Esophagus squamous epithelium (tissue), 4 donors: ENCODE results near the gene OR2A42.
"Not testable (repeated sequence)": the region's sequence is repeated elsewhere in the genome, so short reads cannot be mapped to it uniquely, and the experiment has no call there.

ENCODE experiments used
- POLR2A ChIP-seq, 4 donors: fragments of 450-650 bp; IDR thresholded peaks; one replicate each; pipeline ENCODE4 v1.6.1; 2017; ENCODE audit warnings: antibody characterized with exemption in 4 of 4, mild to moderate bottlenecking in 4 of 4, moderate library complexity in 3 of 4
- TF ChIP-seq, protein P1 (sequence below), 6 experiments: fragments of 450-650 bp in 4 of 6; fragments of 200-600 bp in 2 of 6; sonication (generic) in 2 of 6; IDR thresholded peaks; one replicate each; pipeline ENCODE4 v1.5.1; 2016 to 2019; ENCODE audit warnings: antibody characterized with exemption in 6 of 6, mild to moderate bottlenecking in 4 of 6, moderate library complexity in 4 of 6

DNA sequence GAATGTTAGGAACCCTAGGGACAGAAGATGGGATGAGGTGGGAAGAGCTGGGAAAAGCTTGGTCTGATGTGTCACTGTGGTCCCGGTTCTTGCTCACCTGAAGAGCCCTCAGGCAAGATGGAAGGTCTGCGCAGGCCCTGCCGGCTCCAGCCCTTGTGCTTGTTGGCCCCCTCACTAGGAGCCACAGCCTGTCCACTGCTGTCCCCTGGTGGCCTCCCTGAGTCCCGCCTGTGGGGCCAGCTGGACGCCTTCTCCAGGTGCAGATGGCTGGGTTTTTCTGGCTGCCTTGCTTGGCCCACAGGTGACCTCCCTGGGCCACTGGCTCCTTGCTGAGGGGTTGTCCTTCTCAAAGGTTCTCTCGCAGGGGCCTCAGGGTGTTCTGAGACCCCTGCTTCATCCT is 44.3 kb upstream of the OR2A42 start:
- TF ChIP-seq, protein P1, sequence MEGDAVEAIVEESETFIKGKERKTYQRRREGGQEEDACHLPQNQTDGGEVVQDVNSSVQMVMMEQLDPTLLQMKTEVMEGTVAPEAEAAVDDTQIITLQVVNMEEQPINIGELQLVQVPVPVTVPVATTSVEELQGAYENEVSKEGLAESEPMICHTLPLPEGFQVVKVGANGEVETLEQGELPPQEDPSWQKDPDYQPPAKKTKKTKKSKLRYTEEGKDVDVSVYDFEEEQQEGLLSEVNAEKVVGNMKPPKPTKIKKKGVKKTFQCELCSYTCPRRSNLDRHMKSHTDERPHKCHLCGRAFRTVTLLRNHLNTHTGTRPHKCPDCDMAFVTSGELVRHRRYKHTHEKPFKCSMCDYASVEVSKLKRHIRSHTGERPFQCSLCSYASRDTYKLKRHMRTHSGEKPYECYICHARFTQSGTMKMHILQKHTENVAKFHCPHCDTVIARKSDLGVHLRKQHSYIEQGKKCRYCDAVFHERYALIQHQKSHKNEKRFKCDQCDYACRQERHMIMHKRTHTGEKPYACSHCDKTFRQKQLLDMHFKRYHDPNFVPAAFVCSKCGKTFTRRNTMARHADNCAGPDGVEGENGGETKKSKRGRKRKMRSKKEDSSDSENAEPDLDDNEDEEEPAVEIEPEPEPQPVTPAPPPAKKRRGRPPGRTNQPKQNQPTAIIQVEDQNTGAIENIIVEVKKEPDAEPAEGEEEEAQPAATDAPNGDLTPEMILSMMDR (IDR thresholded peaks at IDR 0.05), result not testable (repeated sequence)
- TF ChIP-seq POLR2A (IDR thresholded peaks at IDR 0.05), result not testable (repeated sequence)
